ENCODE results near the gene CYB5B.

GRCh38 chr16:69477546-69477945 lies 53.1 kb downstream of the CYB5B start:
- TF ChIP-seq CTCF (IDR thresholded peaks at IDR 0.05) (no peak), POLR2AphosphoS5 (IDR thresholded peaks at IDR 0.05) (no peak), EP300 (IDR thresholded peaks at IDR 0.05) (no peak), POLR2A (IDR thresholded peaks at IDR 0.05; ENCODE audit: low read depth) (no peak)

Measured in esophagus muscularis mucosa (tissue), 4 donors.